ENCODE measurements around the gene COL26A1.

Gene COL26A1

GRCh38 chr7:101537205-101537604 lies 174.5 kb downstream of the COL26A1 start:
- no peak for DNase-seq

GRCh38 chr7:101537935-101538595 lies 175.4 kb downstream of the COL26A1 start:
- DNase-seq = no peak

GRCh38 chr7:101538596-101539459 lies 176.2 kb downstream of the COL26A1 start:
- DNase-seq = peak; percentile 64

GRCh38 chr7:101539784-101540183 lies 177.1 kb downstream of the COL26A1 start:
- no peak for DNase-seq

- peak; percentile 82 for DNase-seq
These were observed 180.0 kb downstream of the COL26A1 start for GRCh38 chr7:101542527-101543241.

GRCh38 chr7:101543242-101543766 lies 180.6 kb downstream of the COL26A1 start:
- no peak for DNase-seq

GRCh38 chr7:101543846-101544245 lies 181.2 kb downstream of the COL26A1 start:
- no peak for DNase-seq

- no peak for DNase-seq
These were observed 182.9 kb downstream of the COL26A1 start for GRCh38 chr7:101545441-101546190.

GRCh38 chr7:101546308-101546936 lies 183.7 kb downstream of the COL26A1 start:
- no peak for DNase-seq

GRCh38 chr7:101547022-101547915 lies 184.6 kb downstream of the COL26A1 start:
- DNase-seq = no peak

- DNase-seq = no peak
These were observed 185.4 kb downstream of the COL26A1 start for GRCh38 chr7:101547916-101548661.

GRCh38 chr7:101549734-101550133 lies 187.1 kb downstream of the COL26A1 start:
- DNase-seq = no peak

GRCh38 chr7:101550641-101551541 lies 188.2 kb downstream of the COL26A1 start:
- no peak for DNase-seq

- no peak for DNase-seq
These were observed 190.5 kb downstream of the COL26A1 start for GRCh38 chr7:101553018-101553770.

GRCh38 chr7:101553771-101554445 lies 191.2 kb downstream of the COL26A1 start:
- no peak for DNase-seq

- DNase-seq = no peak
These were observed 192.1 kb downstream of the COL26A1 start for GRCh38 chr7:101554584-101555268.

Data from CD4-positive, alpha-beta T cell treated with Interleukin-17A for 4 hours (primary cell).